Measurements from ENCODE around the gene RNF13.

GRCh38 chr3:149867563-149867962 is 54.5 kb downstream of the RNF13 start:
- TF ChIP-seq, protein P1, sequence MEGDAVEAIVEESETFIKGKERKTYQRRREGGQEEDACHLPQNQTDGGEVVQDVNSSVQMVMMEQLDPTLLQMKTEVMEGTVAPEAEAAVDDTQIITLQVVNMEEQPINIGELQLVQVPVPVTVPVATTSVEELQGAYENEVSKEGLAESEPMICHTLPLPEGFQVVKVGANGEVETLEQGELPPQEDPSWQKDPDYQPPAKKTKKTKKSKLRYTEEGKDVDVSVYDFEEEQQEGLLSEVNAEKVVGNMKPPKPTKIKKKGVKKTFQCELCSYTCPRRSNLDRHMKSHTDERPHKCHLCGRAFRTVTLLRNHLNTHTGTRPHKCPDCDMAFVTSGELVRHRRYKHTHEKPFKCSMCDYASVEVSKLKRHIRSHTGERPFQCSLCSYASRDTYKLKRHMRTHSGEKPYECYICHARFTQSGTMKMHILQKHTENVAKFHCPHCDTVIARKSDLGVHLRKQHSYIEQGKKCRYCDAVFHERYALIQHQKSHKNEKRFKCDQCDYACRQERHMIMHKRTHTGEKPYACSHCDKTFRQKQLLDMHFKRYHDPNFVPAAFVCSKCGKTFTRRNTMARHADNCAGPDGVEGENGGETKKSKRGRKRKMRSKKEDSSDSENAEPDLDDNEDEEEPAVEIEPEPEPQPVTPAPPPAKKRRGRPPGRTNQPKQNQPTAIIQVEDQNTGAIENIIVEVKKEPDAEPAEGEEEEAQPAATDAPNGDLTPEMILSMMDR (IDR thresholded peaks at IDR 0.05) = no peak
- no peak for TF ChIP-seq POLR2AphosphoS5 (IDR thresholded peaks at IDR 0.05; ENCODE audit: low read depth, low read length)
- TF ChIP-seq TCF7L2 (IDR thresholded peaks at IDR 0.05; ENCODE audit: low read depth, low read length) = no peak
- no peak for TF ChIP-seq REST (IDR thresholded peaks at IDR 0.05; ENCODE audit: insufficient read depth in 1 of 2, low read depth in 2 of 2, low read length in 1 of 2)

Measured in Panc1 (cell line).